GM18505 (cell line): ENCODE results near the gene USP6NL.
"Not testable (repeated sequence)": the region's sequence is repeated elsewhere in the genome, so short reads cannot be mapped to it uniquely, and the experiment has no call there.

Experiments
- ATAC-seq: cut with Tn5 transposase; IDR thresholded peaks from one replicate; pipeline ENCODE4 v1.9.1; 2021; ENCODE audit not compliant: unreplicated experiment
- POLR2A ChIP-seq: IDR thresholded peaks from 4 replicates; pipeline ENCODE4 v1.6.1; 2011; ENCODE audit warnings: borderline replicate concordance; ENCODE audit not compliant: insufficient read depth, insufficient read length; ENCODE audit errors: extremely low read depth

USP6NL gene

GRCh38 chr10:11437391-11438142 lies 173.9 kb downstream of the USP6NL start:
- ATAC-seq = no peak
- TF ChIP-seq POLR2A = no peak

DNA sequence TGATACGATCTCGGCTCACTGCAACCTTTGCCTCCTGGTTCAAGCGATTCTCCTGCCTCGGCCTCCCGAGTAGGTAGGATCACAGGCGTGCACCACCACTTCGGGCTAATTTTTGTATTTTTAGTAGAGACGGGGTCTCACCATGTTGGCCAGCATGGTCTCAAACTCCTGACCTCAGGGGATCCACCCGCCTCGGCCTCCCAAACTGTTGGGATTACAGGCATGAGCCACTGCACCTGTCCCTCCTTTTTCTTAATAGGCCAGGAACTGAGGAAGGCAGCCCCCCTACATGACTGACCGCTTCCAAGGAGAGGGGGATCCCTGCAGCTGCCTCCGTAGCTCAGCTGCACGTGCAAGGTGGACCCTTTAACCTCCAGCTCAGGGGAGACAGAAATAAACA lies 175.0 kb downstream of the USP6NL start:
- ATAC-seq = not testable (repeated sequence)

DNA sequence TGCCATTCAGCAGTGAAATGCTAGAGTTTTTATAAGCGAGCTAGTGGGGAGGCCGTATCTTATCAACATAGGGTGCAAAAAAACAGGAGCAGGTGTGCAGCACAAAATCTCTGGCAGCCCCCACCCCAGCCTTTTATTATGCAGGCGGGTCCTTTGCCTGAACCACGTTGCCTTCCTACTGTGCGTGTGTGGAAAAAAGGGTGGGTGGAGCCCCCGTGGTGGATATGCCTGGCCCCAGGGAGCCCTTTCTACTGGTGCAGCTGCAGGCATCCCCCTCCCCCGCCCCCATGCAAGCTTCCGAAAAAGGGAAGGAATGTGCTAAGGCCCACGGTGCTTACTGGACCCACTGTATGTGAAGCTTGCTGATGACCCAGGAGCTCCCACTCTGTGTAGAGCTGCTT lies 175.9 kb downstream of the USP6NL start:
- ATAC-seq = no peak
- no peak for TF ChIP-seq POLR2A

DNA sequence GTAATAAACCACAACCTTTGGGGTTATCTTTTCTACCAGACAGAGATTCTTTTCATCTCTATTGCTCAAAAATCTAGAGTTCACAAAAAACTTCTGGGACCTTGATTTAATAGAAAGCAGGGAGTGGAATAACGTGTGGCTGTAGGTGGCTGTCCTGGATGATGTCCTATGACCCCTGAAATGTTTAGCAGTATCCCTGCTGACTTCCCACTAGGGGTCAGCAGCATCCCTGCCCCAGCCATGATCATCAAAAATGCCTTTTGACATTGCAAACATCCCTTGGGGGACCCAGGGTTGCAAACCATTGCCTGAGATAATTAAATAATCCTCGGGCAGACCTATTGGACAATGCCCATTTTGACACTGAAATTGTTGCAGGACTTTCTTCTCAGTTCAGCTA lies 177.1 kb downstream of the USP6NL start:
- TF ChIP-seq POLR2A = no peak

DNA sequence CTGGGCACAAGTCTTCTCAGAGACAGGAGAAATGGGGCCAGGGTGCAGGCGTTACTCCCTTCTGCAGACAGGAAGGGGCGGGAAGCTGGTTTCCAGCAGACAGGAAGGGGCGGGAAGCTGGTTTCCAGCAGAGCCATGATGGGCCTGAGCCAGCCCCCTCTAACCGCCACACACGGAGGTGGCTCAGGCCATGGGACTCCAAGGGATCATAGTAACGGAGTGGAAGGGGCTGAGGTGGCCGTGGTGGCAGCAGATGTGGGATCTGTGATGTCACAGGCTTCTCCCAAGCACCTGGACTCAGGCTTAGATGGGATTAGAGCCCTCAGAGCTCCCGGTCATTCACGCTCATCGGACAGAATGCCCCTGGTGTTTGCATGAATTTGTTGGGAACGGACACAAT lies 177.8 kb downstream of the USP6NL start:
- no peak for TF ChIP-seq POLR2A
- ATAC-seq = no peak

More for the DNA sequence above, 177.1 kb downstream of the USP6NL start:
- ATAC-seq = no peak

DNA sequence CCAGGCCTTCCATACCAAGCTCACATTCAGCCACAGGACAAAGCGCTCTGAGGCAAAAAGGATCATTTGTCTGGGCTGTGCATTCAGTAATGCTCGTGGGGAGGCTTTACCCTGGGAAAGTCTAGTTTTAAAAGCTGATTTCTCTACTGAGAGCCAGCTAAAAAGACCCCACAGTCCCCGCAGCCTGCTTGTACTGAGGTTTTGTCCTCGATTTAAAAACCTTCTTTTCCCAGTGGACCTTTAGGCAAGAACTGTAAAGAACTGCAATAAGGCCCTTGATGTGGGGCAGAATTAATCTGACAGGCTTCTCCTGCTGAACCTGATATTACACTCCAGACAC lies 180.3 kb downstream of the USP6NL start:
- TF ChIP-seq POLR2A = no peak
- no peak for ATAC-seq

GRCh38 chr10:11430421-11431215 lies 180.8 kb downstream of the USP6NL start:
- no peak for ATAC-seq
- no peak for TF ChIP-seq POLR2A

DNA sequence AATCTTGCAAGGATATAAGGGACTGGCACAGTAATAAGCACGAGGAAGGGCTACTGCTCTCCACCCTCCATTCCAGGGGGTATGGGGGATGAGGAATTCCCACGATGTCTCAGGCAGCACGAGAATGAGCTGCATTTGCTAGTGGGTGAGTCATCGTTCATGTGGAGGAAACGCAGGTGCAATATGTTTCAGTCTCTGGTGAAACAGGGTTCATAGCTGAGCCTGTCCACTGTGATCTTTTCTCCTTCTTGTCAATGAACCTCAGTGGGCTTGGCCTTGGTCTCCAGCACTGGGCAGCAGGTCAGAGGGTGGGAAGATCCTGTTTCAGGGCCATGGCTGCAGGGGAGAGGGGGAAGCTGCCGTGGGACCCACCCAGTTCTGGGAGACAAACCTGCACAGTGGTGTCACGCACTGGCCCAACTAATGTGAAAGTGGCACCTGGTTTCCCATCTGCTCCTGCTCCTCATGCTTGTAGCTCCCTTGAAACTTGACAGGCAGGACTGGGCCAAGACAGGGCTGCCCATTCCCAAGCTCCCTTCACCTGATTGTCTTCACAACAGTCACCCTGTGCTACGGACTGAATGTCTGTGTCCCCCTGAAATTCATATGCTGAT lies 181.9 kb downstream of the USP6NL start:
- no peak for ATAC-seq
- TF ChIP-seq POLR2A = no peak

DNA sequence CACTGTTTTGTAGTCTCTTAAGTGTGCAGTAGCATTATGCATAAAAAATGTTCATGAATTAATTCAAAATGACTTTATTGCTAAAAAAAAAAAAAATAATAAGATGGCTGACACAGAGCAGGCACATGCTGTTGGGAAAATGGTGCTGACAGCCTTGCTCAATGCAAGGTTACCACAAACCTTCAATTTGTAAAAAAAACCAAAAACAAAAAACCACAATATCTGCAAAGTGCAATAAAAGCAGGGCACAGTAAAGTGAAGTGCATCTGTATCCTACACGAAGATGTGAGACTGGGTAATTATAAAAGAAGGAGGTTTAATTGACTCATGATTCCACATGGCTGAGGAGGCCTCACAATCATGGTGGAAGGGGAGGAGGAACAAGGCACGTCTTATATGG lies 185.8 kb downstream of the USP6NL start:
- no peak for ATAC-seq
- TF ChIP-seq POLR2A = no peak

- ATAC-seq = no peak
- no peak for TF ChIP-seq POLR2A
These were observed 186.2 kb downstream of the USP6NL start for GRCh38 chr10:11425296-11425610.

GRCh38 chr10:11424456-11425295 lies 186.8 kb downstream of the USP6NL start:
- TF ChIP-seq POLR2A = no peak
- ATAC-seq = peak; percentile 58

GRCh38 chr10:11416974-11417373 lies 194.5 kb downstream of the USP6NL start:
- ATAC-seq = no peak
- no peak for TF ChIP-seq POLR2A

DNA sequence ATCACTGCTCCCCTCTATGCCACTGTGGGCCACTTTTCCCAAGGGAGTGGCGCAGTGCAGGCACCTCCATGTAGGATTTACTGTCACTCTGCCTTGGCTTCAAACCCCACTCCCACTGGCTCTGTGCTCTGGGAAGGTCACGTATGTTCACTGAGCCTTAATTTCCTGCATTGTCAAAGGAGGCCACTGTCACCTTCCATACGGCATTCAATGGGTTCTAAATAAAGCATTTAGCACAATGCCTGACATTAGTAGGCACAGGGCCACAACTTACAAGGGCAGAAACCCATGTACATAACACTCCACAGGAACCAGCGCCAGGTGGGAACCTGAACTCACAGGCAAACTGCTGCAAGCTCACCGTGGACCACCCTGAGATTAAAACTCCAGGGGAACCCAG lies 196.4 kb downstream of the USP6NL start:
- ATAC-seq = no peak
- TF ChIP-seq POLR2A = no peak
